GM18498 (cell line): ENCODE data around the gene SUPT20HL1.
A peak's percentile ranks its signal among the peaks of the same experiment; 100 is the strongest.
"Not testable (repeated sequence)": the region's sequence is repeated elsewhere in the genome, so short reads cannot be mapped to it uniquely, and the experiment has no call there.

Experiments
- ATAC-seq: cut with Tn5 transposase; IDR thresholded peaks from one replicate; pipeline ENCODE4 v1.9.1; 2021; ENCODE audit warnings: mild to moderate bottlenecking, moderate library complexity; ENCODE audit not compliant: unreplicated experiment

The SUPT20HL1 gene

DNA sequence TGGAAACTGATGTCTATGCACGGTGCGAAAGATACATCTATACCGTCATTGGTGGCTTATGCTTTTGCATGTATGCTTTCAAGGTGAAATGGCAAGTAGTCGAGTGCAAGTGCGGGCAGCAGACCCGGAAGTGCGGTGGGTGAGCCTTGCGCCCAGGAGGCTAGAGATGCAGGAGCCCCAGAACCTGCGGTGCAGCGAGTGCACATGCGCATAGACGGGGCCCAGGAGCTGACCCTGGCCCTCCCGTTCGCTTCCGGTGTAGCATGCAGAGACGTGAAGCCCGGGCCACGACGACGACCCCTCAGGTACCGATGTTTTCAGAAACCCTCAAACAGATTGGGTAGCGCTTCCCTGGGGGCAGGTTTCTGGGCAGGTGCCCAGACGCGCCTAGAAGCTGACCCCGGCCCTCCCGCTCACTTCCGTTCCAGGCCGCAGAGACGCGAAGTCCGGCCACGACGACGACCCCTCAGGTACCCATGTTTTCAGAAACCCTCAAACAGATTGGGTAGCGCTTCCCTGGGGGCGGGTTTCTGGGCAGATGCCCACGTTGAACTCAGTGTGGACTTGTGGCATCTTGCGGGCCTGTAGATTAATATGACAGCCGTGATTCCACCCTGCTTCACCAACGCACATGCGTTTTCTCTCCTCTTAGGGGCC, 1.8 kb downstream of the SUPT20HL1 start:
- ATAC-seq: not testable (repeated sequence)

DNA sequence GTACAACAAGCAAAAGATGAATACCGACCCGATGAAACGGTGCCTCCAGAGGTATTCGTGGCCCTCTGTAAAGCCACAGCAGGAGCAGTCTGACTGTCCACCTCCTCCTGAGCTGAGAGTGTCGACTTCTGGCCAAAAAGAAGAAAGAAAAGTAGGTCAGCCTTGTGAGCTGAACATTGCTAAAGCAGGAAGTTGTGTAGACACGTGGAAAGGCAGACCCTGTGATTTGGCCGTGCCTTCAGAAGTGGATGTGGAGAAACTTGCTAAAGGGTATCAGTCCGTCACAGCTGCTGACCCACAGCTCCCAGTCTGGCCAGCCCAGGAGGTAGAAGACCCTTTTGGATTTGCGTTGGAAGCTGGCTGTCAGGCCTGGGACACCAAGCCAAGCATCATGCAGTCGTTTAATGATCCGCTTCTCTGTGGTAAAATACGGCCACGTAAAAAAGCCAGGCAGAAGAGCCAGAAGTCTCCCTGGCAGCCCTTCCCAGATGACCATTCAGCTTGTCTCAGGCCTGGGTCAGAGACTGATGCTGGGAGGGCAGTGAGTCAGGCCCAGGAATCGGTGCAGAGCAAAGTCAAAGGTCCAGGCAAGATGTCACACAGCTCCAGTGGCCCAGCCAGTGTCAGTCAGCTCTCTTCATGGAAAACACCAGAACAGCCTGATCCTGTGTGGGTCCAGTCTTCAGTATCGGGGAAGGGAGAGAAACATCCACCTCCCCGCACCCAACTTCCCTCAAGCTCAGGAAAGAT, 3.2 kb downstream of the SUPT20HL1 start:
- not testable (repeated sequence) for ATAC-seq

DNA sequence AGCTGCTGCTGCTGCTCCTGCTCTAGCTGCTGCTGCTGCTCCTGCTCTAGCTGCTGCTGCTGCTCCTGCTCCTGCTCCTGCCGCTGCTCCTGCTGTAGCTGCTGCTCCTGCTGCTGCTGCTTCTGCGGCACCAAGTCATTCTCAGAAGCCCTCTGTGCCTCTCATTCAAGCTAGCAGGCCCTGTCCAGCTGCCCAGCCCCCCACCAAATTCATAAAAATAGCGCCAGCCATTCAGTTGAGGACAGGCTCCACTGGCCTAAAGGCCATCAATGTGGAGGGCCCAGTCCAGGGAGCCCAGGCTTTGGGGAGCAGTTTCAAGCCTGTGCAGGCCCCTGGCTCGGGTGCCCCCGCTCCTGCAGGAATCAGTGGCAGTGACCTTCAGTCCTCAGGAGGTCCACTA, 3.9 kb downstream of the SUPT20HL1 start:
- no peak for ATAC-seq

DNA sequence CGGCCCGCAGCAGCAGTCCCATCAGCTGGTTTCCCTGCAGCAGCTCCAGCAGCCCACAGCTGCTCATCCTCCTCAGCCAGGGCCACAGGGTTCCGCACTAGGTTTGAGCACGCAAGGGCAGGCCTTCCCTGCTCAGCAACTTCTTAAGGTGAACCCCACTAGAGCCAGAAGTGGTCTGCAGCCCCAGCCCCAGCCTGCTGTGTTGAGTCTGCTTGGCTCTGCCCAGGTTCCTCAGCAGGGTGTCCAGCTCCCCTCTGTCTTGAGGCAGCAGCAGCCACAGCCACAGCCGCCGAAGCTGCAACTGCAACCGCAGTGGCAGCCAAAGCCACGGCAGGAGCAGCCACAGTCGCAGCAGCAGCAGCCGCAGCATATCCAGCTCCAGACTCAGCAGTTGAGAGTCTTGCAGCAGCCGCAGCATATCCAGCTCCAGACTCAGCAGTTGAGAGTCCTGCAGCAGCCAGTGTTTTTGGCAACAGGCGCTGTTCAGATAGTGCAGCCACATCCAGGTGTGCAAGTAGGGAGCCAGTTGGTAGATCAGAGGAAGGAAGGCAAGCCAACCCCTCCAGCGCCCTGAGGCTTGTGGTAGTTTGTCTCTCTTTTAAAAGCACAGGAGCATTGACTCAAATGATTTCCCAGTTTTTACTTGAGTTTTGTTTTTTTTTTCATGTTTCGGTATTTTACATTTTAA, 4.6 kb downstream of the SUPT20HL1 start:
- no peak for ATAC-seq

DNA sequence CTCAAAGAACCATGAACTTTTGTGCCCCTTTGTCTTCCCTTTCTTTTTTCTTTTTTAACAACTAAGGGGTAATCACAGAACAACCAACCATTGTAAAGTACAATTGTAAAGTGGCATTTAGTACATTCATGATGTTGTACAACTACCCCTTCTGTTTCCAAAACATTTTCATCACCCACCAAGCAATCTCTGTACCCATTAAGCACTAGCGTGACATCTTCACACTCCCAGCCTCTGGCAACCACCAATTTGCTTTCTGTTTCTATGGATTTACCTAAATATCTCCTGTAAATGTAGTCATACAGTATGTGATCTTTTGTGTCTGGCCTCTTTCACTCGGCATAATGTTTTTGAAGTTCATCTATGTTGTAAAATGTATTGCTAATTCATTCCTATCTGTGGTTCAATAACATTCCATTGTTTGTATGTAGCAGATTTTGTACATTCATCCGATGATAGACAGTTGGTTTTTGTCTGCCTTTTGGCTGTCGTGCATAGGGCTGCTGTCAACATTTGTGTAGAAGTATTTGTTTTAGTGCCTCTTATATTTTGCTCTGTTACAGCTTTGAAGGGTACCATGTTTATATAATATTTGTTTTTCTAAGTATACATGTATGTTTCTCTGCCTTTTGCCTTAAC, 6.4 kb downstream of the SUPT20HL1 start:
- not testable (repeated sequence) for ATAC-seq

DNA sequence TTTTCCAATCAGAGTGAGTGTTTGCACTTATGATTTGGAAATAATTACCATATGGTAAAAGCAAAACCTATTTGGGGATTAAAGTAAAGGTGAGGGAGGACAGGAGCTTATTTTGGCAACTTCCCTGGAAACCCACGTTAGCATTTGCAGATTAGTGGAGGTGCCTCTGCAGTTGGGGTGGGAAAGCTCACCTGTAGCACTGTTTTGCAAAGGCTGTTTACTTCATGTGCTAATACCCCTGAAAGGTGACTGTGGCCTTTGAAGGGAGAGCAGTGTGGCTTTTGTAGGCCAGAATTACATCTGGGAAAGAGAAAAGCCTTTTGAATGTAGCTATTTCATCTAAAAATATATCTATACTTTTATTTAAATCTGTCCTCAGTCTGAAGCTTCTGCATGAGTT, 9.4 kb downstream of the SUPT20HL1 start:
- no peak for ATAC-seq

DNA sequence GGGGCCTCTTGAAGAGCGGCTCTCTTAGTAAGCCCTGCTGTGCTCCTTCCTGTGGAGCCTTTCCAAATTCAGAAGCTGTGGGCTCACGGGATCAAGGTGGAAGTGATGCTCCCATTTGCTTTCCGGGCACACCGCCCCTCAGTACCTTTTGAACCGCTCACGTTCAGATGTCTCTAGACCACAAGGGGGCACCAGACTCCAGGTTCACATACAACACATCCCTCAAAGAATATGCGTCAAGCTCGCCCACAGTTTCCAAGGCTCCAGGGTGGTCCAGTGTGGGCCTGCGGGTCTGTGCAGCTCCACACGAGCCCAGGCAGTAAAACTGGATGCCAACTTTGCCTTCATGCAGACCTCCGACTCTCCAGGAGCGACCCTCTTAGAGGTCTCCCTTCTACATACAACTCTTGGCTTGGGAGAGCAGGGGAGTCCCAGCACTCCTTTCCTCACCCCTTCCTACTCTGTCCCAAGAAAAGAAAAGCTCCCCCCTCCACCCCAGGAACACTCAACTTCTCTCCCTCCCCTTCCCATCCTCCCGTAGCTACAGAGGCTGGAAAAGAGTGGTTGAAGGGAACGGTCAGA, 11.0 kb downstream of the SUPT20HL1 start:
- peak; percentile 73 for ATAC-seq

DNA sequence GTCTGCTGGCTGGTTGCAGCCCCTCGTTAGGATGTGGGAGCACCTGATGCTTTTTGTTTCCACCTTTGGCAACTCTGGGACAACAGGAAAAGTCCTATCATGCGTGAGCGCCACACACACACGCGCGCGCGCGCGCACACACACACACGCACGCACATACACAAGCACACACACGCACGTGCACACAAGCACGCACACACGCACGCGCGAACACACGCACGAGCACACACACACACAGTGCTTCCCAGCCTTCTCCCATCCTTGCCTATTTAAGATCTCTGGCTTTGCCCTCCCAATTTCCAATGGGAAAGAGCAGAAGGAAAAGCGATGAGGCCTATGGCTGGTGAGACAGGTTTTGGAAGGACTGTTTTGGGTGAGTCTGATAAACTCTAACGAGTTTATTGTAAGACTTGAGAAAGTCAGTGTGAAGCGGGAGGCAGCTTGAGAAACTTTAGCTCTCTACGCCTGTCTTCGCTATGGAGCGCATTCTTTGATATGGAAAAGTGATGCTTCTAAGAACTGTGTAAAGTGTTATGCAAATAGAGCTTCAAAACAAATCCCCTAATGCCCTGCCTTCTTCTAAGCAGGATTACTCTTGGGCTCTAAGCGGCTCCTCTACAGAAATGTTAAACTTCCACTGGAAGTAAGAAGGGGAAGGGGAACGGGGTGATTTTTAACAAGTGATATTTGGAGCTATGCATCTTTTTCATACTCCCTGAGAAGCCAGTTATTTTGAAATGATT, 11.8 kb downstream of the SUPT20HL1 start:
- ATAC-seq: no peak

DNA sequence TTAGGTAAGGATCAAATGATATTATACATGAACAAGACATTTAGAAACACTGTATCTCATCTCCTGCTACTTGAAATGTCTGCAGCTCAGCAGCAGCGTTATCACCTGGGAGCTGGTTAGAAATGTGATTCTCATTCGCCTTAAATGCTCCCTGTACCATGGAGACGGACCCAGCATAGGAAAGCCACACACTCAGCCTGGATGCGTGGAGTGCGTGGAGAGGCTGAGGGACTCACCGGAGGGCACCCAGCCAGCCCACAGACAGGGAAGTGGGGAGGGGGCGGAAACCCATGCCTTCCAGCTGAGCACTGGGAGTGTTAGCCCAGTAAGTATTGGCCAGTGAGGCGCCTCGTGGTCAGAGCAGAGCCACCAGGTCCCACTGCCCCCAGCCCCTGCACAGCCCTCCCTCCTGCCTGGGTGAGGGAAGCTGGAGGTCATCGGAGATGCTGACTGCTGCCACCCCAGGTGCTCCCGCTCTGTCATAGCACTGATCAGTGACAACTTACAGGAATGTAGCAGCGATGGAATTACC, 15.2 kb downstream of the SUPT20HL1 start:
- ATAC-seq: no peak

DNA sequence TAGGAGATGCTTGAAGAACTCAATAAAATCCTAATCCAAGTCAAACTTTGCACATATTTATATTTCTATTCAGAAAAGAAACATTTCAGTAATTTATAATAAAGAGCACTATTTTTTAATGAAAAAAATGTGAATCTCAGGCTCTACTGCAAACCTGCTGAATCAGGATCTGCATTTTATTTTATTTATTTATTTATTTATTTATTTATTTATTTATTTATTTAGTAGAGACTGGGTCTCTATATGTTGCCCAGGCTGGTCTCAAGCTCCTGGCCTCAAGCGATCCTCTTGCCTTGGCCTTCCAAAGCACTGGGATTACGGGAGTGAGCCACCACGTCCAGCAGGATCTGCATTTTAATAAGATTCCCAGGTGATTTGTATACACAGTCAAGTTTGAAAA, 16.0 kb downstream of the SUPT20HL1 start:
- no peak for ATAC-seq

DNA sequence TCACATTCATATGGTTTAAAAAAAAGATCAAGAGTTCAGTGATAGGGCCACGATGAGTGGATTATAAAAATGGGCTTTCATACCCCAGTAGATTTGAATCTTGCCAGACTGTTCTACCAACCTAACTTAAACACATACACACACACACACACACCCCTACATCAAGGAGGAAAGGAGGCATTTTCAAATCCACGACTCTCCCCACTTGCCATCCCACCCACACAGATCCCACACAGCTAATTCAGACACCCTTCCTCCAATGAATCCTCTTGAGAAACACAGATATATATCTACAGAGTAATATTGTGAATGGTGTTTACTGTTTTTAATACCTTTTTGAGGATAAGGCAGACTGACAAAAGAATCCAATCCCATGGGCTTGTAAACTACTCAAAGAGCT, 16.8 kb downstream of the SUPT20HL1 start:
- ATAC-seq: no peak

DNA sequence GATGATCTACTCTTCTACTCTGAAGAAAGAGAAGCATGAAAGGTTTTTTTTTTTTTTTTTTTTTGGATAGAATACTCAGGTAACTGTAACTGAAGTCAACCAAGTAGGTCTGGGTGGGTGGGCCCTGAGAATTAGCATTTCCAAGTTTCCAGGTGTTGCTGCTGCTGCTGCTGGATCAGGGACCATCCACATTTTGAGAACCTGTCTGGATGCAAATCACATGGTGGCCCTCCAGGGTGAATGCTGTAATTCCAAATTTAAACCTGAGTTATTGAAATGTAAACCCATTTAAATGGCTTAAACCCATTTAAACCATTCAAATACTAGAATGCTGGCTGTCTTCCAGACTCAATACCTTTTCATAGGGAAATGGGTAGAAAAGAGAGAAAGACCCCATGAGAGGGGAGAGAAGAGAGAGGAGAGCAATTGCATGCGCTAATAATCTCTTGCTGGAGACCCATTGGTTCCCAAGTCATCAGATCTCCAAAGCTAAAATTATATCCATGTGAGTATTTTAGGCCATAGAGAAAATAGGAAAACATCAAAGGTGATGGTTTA, 17.6 kb downstream of the SUPT20HL1 start:
- no peak for ATAC-seq

DNA sequence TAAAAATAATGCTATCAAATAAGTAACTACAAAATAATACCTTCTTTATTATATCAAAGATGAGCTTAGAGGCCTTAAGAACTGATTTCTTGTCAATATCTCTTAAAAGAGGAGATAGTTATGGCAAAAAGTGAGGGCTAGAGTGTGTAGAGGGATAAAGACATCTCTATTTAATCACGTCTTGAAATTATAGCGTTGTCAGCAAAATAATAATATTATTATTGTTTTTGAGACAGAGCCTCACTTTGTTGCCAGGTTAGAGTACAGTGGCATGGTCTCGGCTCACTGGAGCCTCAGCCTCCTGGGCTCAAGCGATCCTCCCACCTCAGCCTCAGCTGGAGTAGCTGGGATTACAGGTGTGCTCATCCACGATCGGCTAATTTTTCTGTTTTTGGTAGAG, 18.3 kb downstream of the SUPT20HL1 start:
- no peak for ATAC-seq

DNA sequence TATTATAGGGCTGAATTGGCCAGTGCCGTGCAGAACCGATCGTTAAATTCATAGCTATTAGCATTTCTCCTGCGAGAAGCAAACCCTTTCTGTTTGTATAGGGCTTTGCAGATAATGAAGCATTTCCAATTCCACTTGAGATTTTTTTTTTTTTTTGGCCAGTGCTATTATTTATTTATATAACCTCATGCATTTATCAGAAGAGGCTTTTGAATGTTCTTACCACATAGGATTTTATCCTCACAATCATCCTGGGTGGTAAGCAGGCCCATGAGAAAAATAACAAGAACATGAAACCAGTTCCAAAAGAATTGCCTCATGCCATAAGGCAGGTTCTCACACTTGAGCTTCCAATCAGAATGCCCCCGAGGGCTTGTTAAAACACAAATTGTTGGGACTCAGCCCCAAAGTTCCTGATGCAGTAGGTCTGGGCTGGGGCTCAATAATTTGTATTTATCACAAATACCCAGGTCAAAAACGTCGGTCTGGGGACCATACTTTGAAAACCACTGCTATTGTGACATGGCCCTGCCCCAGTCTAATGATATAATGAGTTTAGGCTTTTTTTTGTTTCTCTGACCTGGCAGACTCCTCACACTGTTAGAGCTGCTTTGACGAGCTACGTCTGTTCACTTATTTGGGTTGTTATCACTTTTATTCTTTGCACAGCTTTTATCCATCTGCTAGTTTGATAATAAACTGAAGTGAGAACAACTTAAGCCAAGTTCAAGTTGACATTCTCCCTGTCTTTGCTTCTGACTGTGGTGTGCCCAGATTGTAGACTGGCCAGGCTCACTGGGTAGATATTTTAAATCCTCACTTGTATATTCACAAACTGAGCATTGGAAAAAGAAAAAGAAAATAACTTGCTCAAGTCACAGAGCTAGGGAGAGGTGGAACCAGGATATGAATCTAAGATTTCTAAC, 20.1 kb downstream of the SUPT20HL1 start:
- no peak for ATAC-seq

DNA sequence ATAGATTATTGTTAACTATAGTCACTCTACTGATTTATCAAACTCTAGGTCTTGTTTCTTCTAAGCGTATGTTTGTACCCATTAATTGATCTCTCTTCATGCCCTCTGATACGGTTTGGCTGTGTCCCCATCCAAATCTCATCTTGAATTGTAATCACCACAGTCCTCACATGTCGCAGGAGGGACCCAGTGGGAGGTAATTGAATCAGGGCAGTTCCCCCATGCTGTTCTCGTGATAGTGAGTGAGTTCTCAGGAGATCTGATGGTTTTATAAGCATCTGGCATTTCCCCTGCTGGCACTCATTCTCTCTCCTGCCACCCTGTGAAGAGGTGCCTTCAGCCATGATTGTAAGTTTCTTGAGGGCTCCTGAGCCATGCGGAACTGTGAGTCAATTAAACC, 21.9 kb downstream of the SUPT20HL1 start:
- not testable (repeated sequence) for ATAC-seq

DNA sequence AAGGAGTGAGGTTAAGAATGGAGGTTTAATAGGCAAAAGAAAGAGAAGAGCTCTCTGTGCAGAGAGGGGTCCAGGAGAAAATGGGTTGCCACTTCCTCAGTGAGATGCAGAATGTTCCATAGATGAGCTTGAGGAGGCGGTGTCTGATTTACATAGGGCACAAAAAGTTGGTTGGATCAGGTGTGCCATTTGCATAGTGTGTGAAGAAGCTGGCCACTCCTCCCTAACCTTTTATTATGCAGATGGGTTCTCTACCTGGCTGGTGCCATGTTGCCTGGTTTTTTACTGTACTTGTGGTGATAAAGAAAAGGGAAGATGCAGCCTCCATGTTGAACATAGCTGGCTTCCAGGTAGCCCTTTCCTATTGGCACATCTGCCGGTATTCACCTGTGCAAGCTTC, 27.3 kb downstream of the SUPT20HL1 start:
- no peak for ATAC-seq

DNA sequence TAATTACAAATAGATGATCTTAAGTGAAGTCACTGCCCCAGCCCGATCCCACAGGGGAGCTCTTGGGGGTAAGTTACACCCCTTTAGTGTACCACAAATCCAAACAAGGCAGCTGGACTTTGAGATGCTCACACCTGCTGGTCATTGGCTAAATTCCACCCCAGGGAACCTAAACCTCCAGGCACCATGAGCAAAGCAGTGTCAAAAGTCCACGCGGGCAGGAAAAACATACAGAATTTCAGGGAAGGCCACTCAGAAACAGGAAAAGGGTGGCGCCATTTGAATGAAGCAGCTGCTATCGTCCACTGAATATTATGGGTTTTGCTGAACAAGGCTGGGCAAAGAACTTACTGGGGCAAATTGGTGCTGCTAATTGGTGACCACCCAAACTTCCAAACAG, 30.9 kb downstream of the SUPT20HL1 start:
- ATAC-seq: no peak

DNA sequence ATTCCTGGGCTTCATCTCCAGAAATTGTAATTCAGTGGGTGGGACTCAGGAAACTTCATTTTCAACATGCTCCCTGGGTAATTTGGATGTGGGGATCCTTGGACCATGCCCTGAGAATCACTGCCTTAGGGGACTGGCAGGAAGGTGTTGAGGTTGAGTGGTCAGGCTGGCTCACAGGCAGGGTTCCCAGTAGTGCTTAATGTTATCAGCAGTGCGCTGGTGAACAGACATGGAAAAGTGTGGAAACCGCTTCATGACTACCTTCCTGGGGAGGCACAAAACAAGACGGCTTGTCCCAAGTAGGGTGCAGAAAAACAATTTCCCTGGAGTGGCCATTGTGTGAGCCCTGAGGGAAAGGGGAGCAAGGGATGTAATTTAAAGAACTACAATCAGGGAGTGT, 31.4 kb downstream of the SUPT20HL1 start:
- ATAC-seq: no peak

DNA sequence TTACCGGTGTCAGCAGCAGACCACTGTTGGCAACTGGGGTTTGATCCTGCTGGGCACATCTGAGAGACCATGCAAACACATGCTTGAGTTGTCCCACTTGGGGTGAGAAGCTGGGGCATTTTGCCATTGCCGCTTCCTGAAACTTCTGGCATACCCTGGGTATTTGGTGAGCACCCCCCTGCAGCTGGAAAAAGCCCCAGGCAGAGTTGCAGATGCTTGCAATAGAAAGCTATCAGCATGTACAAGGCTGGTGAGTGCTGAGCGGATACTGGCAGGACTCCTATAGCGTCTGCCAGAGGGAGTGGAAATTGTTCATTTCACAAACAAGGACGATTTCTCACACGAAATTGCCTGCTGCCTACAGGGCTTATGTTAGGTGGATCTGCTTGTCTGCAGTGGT, 32.3 kb downstream of the SUPT20HL1 start:
- no peak for ATAC-seq
